Stimulated activated CD4-positive, alpha-beta T cell treated with anti-CD3 and anti-CD28 coated beads, Interleukin-4, amount 100 ng/mL, for 1 hour (primary cell): ENCODE data around the gene ADD1.

ENCODE experiments used
- DNase-seq: peaks from one replicate; pipeline ENCODE4 v3.0.0-alpha.2; 2020

The ADD1 gene

GRCh38 chr4:2862528-2862927 is 18.9 kb downstream of the ADD1 start:
- no peak for DNase-seq

- no peak for DNase-seq
Observed at GRCh38 chr4:2863649-2864048, 20.0 kb downstream of the ADD1 start.

- no peak for DNase-seq
Observed at GRCh38 chr4:2865196-2865780, 21.6 kb downstream of the ADD1 start.

GRCh38 chr4:2866160-2866861 is 22.7 kb downstream of the ADD1 start:
- no peak for DNase-seq

- no peak for DNase-seq
Observed at GRCh38 chr4:2866891-2867290, 23.2 kb downstream of the ADD1 start.

- no peak for DNase-seq
Observed at GRCh38 chr4:2867758-2868491, 24.3 kb downstream of the ADD1 start.

GRCh38 chr4:2868877-2869487 is 25.3 kb downstream of the ADD1 start:
- DNase-seq, result no peak

GRCh38 chr4:2869659-2870058 is 26.0 kb downstream of the ADD1 start:
- no peak for DNase-seq

GRCh38 chr4:2870082-2870481 is 26.4 kb downstream of the ADD1 start:
- DNase-seq, result no peak

- no peak for DNase-seq
Observed at GRCh38 chr4:2871466-2871865, 27.8 kb downstream of the ADD1 start.

GRCh38 chr4:2871911-2872310 is 28.3 kb downstream of the ADD1 start:
- no peak for DNase-seq

- DNase-seq, result no peak
Observed at GRCh38 chr4:2873329-2873728, 29.7 kb downstream of the ADD1 start.

- no peak for DNase-seq
Observed at GRCh38 chr4:2874861-2875260, 31.2 kb downstream of the ADD1 start.

- no peak for DNase-seq
Observed at GRCh38 chr4:2875556-2875955, 31.9 kb downstream of the ADD1 start.

- DNase-seq, result no peak
Observed at GRCh38 chr4:2878346-2878745, 34.7 kb downstream of the ADD1 start.

GRCh38 chr4:2879026-2879425 is 35.4 kb downstream of the ADD1 start:
- DNase-seq, result no peak

- no peak for DNase-seq
Observed at GRCh38 chr4:2881431-2881830, 37.8 kb downstream of the ADD1 start.

GRCh38 chr4:2882341-2882740 is 38.7 kb downstream of the ADD1 start:
- no peak for DNase-seq

GRCh38 chr4:2886161-2886560 is 42.5 kb downstream of the ADD1 start:
- DNase-seq, result no peak

GRCh38 chr4:2886622-2887021 is 43.0 kb downstream of the ADD1 start:
- DNase-seq, result no peak

- DNase-seq, result no peak
Observed at GRCh38 chr4:2887343-2887742, 43.7 kb downstream of the ADD1 start.

- DNase-seq, result no peak
Observed at GRCh38 chr4:2888886-2889285, 45.2 kb downstream of the ADD1 start.

- no peak for DNase-seq
Observed at GRCh38 chr4:2891294-2891693, 47.6 kb downstream of the ADD1 start.

GRCh38 chr4:2893772-2894171 is 50.1 kb downstream of the ADD1 start:
- DNase-seq, result no peak
